Common myeloid progenitor, CD34-positive (primary cell): ENCODE results near the gene PRKCQ.

Experiments
- CTCF ChIA-PET: fragments of 350-600 bp; sonication (Branson Sonifier 250); formaldehyde crosslinking; loops from one replicate; lab custom pipeline; 2021; ENCODE audit warnings: antibody characterized with exemption; lab: Charles Lee
- POLR2A ChIA-PET: fragments of 350-600 bp; sonication (Branson Sonifier 250); formaldehyde crosslinking; loops from one replicate; lab custom pipeline; 2021; ENCODE audit warnings: antibody characterized with exemption; lab: Charles Lee
- DNase-seq, 3 donors: peaks; one replicate each; pipeline versions ENCODE4 v3.0.0 to v3.0.0-alpha.2; 2013
- H3K27ac ChIP-seq, 2 experiments: 1 replicate in 1 of 2; 2 replicates in 1 of 2; pipeline ENCODE4 v1.7.0; 2013; ENCODE audit warnings: inconsistent platforms in 2 of 2, low read length in 2 of 2, mild to moderate bottlenecking in 2 of 2, low read depth in 1 of 2, moderate library complexity in 1 of 2; ENCODE audit not compliant: severe bottlenecking in 2 of 2, insufficient read depth in 1 of 2, poor library complexity in 1 of 2
- H3K27me3 ChIP-seq, 5 experiments: replicated peaks in 2 of 5; 1 replicate in 3 of 5; 2 replicates in 2 of 5; pipeline versions ENCODE4 v1.6.1 to v1.7.0; 2013; ENCODE audit warnings: low read length in 4 of 5, mild to moderate bottlenecking in 2 of 5, moderate library complexity in 2 of 5, inconsistent platforms in 1 of 5; ENCODE audit not compliant: insufficient read depth in 5 of 5, control insufficient read depth in 4 of 5
- H3K36me3 ChIP-seq, 4 experiments: 1 replicate in 2 of 4; 2 replicates in 2 of 4; pipeline versions ENCODE4 v1.6.1 to v1.7.0; 2013; ENCODE audit warnings: low read length in 3 of 4, control low read depth in 1 of 4, mild to moderate bottlenecking in 1 of 4; ENCODE audit not compliant: control insufficient read depth in 4 of 4, insufficient read depth in 4 of 4
- H3K4me1 ChIP-seq, 4 experiments: 1 replicate in 3 of 4; 2 replicates in 1 of 4; pipeline versions ENCODE4 v1.6.1 to v1.7.1; 2013; ENCODE audit warnings: low read length in 3 of 4, mild to moderate bottlenecking in 3 of 4, control low read depth in 1 of 4, inconsistent platforms in 1 of 4, moderate library complexity in 1 of 4; ENCODE audit not compliant: control insufficient read depth in 4 of 4, insufficient read depth in 4 of 4; ENCODE audit errors: control extremely low read depth in 1 of 4
- H3K4me3 ChIP-seq, 7 experiments: 1 replicate in 4 of 7; 2 replicates in 3 of 7; pipeline versions ENCODE4 v1.5.1 to v1.7.0; 2013; ENCODE audit warnings: mild to moderate bottlenecking in 7 of 7, low read length in 6 of 7, moderate library complexity in 6 of 7, inconsistent platforms in 2 of 7, low read depth in 2 of 7, control low read depth in 1 of 7; ENCODE audit not compliant: insufficient read depth in 4 of 7, control insufficient read depth in 1 of 7; ENCODE audit errors: extremely low read depth in 1 of 7
- H3K9me3 ChIP-seq, 5 experiments: 1 replicate in 4 of 5; 2 replicates in 1 of 5; pipeline versions ENCODE4 v1.6.1 to v1.7.1; 2013; ENCODE audit warnings: low read length in 4 of 5, mild to moderate bottlenecking in 2 of 5, inconsistent platforms in 1 of 5, low read depth in 1 of 5, moderate library complexity in 1 of 5; ENCODE audit not compliant: control insufficient read depth in 4 of 5, insufficient read depth in 2 of 5; ENCODE audit errors: control extremely low read depth in 1 of 5
- WGBS: methylation state at CpG from one replicate; pipeline ENCODE4 v1.1.5; 2013; ENCODE audit not compliant: insufficient coverage; 5-methylcytosine and 5-hydroxymethylcytosine counted together

The PRKCQ gene

DNA sequence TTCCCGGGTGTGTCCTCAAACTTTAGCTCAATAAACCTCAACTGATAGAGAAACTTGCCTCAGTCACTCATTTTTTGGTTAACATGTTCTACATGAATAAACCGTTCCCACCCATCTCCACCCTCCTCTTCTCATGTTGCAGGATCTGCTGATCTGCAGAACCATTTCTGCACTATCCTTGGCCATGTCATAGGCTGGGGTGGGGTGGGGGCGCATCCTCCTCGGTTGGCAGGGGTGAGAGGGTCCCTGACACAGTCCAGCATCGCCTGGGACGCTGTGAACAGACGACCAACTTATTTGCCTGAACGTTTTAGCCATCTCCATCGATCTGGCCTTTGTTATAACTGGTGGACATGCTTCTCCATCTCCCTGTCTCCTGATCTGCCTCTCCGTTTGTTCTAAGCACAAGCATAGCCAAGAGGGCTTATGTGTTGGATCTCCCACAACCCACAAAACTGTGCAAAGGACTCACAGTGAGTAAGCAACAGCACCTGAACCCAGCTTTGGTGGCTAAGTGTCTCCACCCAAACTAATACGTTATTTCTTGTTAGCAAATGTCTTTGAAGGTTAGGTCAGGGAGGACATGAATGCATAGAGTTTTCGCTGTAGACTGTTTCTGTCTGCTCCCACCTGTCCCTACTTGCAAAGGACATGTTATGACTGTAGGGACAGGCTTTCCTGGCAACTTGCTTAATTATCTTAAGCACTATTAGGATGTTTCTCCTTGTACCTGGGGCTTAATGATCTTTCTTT lies 51.7 kb downstream of the PRKCQ start:
- ChIA-PET POLR2A (no interaction called here), CTCF (interaction anchor here (2.9 kb wide), 1 partner anchor 9 kb away, joined by 8 read pairs; no protein-coding TSS in a partner anchor)
- Histone ChIP-seq H3K9me3 (no peaks in the 10 kb centered on the region), H3K27ac (no peak overlapping the region), H3K4me1 (no peaks in the 10 kb centered on the region), H3K4me3 (no peak overlapping the region), H3K27me3 (no peaks in the 10 kb centered on the region), H3K36me3 (peaks cover 0 to 17% (median 8%) of the 10 kb centered on the region in 4 experiments)
- no peak for DNase-seq
- 95% methylated on average over 10 of the region's 12 CpGs for WGBS

DNA sequence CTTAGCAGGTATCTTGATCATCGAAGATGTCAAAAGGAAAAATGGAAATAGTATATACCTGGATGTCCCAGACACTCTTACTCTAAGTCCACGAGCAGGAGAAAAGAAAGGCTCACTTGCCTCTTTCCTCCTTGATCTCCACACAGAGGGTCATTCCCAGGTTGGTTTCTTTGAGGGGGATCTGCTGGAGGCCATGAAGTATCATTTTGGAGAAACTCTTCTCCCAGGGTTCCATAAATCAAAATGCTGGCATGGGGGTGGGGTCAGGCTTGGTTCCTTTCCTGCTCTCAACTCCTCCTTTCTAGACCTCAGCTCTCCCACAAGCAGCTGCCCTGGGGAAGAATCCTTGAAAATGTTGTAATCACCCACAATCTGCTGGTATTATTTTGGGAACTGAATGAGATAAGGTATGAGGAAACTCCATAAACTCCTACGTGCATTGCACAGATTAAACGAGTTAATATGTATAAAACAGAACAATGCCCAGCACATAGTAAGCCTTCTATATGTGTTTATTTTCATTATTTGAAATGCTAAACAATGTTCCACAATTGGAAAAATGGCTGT lies 54.4 kb downstream of the PRKCQ start:
- no peak for DNase-seq
- H3K9me3 ChIP-seq: no peaks in the 10 kb centered on the region
- ChIA-PET POLR2A (no interaction called here), CTCF (no interaction called here)
- peaks cover 0 to 15% (median 8%) of the 10 kb centered on the region in 4 experiments for H3K36me3 ChIP-seq
- H3K27me3 ChIP-seq: no peaks in the 10 kb centered on the region
- no peak overlapping the region for H3K4me3 ChIP-seq
- peaks cover 0 to 6% (median 1%) of the 10 kb centered on the region in 4 experiments for H3K4me1 ChIP-seq
- H3K27ac ChIP-seq: no peak overlapping the region
- WGBS: no CpG with 5 or more reads among the region's 4 CpGs

DNA sequence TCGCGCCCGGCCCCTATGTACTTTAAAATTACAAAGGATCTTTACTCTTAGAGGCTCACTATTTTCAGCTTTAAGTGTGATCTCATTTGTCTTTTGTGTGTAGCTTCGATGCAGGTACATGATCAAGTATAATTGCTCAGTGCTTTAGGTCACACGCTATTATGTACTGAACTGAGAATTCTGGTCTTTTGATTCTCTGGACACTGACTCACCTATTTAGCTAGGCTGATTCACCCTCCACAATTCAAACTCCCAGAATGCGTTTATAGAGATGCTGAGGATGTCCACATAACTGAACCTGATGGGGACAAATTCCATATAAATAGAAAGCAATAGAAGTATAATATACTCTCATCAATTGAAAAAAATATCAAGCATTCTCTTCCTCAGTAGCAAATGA lies 57.8 kb downstream of the PRKCQ start:
- H3K4me1 ChIP-seq: peaks cover 0 to 19% (median 4%) of the 10 kb centered on the region in 4 experiments
- H3K9me3 ChIP-seq: no peaks in the 10 kb centered on the region
- H3K4me3 ChIP-seq: no peak overlapping the region
- CTCF ChIA-PET: interaction anchor here (0.7 to 2.5 kb wide), 4 partner anchors 9 to 76 kb away, joined by 3 to 13 read pairs (median 6); no protein-coding TSS in a partner anchor
- POLR2A ChIA-PET: no interaction called here
- WGBS: 80% methylated on average over 1 of the region's 6 CpGs
- no peak for DNase-seq
- no peak overlapping the region for H3K27ac ChIP-seq
- H3K27me3 ChIP-seq: no peaks in the 10 kb centered on the region
- H3K36me3 ChIP-seq: peaks cover 0 to 18% (median 8%) of the 10 kb centered on the region in 4 experiments

DNA sequence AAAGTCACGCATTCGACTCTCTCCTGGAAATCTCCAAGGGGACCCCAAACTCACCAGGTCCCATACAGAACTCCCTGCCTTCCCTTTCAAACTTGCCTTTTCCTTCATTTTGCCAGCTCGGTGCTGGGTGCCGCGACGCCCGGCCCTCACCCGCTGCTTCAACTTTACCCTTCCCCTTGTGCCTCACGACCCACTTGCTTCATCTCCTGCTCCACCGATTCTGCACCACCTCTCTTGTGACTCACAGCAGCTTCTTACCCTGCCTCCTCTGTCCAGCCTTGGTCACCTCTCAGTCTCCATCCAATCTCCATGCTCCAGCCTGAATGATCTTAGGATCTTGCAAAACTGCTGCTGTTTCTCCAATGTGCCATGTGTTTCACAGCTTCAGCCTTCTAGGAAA lies 59.9 kb downstream of the PRKCQ start:
- H3K27ac ChIP-seq: no peak overlapping the region
- H3K27me3 ChIP-seq: no peaks in the 10 kb centered on the region
- POLR2A ChIA-PET: no interaction called here
- no peaks in the 10 kb centered on the region for H3K9me3 ChIP-seq
- CTCF ChIA-PET: interaction anchor here (1.7 kb wide), 1 partner anchor 10 kb away, joined by 5 read pairs; no protein-coding TSS in a partner anchor
- H3K4me1 ChIP-seq: peaks cover 7 to 39% (median 13%) of the 10 kb centered on the region in 4 experiments
- peaks cover 0 to 11% (median 1%) of the 10 kb centered on the region in 4 experiments for H3K36me3 ChIP-seq
- DNase-seq: no peak
- no peak overlapping the region for H3K4me3 ChIP-seq
- WGBS: 93% methylated on average over 10 of the region's 10 CpGs

DNA sequence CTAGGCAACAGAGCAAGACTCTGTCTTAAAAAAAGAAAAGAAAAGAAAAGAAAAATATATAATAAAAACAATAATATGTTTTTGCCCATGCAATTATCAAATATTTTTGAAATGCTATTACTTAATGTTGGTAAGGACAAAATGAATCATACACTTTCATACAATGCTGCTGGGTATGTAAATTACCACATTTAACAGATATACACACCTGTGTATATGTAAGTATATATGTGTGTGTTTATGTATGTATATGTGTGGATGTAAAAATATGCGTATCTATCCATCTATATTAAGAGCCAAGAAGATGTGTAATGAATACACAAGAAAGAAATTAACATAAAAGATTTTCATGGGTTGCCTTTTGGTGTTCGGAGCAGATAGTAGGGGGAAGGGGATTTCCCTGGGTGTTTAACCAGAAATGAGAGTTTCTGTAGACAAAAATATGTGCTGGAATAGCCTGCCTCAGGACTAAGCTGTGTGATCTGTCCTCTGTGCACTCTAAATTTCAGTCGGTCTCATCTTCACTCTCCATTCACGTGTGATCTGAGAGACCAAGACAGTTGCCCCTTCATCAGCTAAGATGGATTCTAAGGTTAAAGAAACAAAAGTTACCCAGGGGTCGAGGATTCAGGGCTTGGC lies 61.2 kb downstream of the PRKCQ start:
- ChIA-PET CTCF (interaction anchor here (1.7 kb wide), 1 partner anchor 12 kb away, joined by 5 read pairs; no protein-coding TSS in a partner anchor), POLR2A (no interaction called here)
- 94% methylated on average over 2 of the region's 5 CpGs for WGBS
- Histone ChIP-seq H3K27me3 (no peaks in the 10 kb centered on the region), H3K4me3 (no peak overlapping the region), H3K27ac (no peak overlapping the region), H3K9me3 (no peaks in the 10 kb centered on the region), H3K36me3 (peaks cover 3 to 18% (median 7%) of the 10 kb centered on the region in 4 experiments), H3K4me1 (peaks cover 7 to 50% (median 19%) of the 10 kb centered on the region in 4 experiments)
- DNase-seq: no peak

DNA sequence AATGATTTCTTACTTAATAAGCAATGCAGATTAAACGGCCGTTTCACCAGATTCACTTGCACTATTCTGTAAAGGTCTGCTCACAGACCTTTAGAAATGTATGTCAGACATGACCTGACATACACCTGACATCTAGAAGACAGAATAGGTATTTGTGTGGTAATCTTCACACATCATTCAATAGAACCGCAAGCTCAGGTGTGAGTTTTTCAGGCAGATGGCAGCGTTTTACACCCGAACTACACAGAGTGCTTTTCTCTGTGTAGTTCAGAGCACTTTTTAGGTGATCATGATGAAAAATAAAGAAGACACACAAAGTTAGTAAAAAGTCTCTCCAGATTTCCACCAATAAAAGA lies 63.2 kb downstream of the PRKCQ start:
- 81% methylated on average over 4 of the region's 5 CpGs for WGBS
- H3K9me3 ChIP-seq: peaks cover 0 to 7% (median 2%) of the 10 kb centered on the region in 5 experiments
- DNase-seq: no peak
- peaks cover 5 to 36% (median 19%) of the 10 kb centered on the region in 4 experiments for H3K36me3 ChIP-seq
- H3K27me3 ChIP-seq: no peaks in the 10 kb centered on the region
- ChIA-PET POLR2A (no interaction called here), CTCF (interaction anchor here (0.9 to 1.6 kb wide), 4 partner anchors 14 to 53 kb away, joined by 3 to 7 read pairs (median 3); no protein-coding TSS in a partner anchor)
- peak overlapping the region in 1 of 2 experiments; percentile 64 for H3K27ac ChIP-seq
- peaks cover 7 to 55% (median 19%) of the 10 kb centered on the region in 4 experiments for H3K4me1 ChIP-seq
- no peak overlapping the region for H3K4me3 ChIP-seq
